ENCODE results near the gene CRYBG1.

The CRYBG1 gene

GRCh38 chr6:106466211-106466610 is 105.7 kb downstream of the CRYBG1 start:
- no peak for FAIRE-seq

- FAIRE-seq = no peak
Measured at GRCh38 chr6:106468935-106469334, 108.4 kb downstream of the CRYBG1 start.

DNA sequence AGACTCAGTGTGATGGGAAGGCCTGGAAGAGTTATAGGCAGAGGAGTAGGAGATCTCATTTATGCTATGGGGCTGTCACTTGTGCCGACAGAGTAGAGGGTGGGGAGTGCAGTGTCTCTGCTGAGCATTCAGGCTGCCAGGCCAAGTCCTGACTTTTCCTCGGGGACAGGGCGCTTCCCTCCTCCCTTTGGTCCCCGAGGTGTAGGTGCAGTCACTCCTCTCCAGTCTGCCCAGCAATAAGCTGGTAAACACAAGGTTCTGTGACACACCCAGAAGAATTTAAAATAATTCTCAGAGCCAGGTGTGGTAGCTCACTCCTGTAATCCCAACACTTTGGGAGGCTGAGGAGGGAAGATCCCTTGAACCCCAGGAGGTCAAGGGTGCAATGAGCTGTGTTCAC is 109.4 kb downstream of the CRYBG1 start:
- no peak for FAIRE-seq

- FAIRE-seq = no peak
Measured at GRCh38 chr6:106470316-106470715, 109.8 kb downstream of the CRYBG1 start.

DNA sequence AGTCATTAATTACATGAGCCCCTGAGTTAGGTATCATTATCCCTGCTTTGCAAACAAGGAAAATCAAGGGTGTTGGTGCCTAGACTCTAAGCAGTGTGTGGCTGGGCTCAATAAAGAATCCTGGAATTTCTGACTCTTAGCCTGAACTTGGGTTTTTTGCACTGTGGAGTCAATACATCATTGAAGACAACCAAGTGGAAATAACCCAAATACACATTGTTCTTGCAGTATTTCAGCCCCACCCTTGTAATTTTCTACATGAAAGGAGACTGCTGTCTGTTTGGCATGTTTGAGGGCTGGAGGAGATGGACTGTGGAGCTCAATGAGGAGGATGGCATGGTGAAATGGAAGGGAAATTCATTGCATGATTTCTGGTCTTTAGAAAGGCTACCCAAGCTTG is 110.3 kb downstream of the CRYBG1 start:
- no peak for FAIRE-seq

DNA sequence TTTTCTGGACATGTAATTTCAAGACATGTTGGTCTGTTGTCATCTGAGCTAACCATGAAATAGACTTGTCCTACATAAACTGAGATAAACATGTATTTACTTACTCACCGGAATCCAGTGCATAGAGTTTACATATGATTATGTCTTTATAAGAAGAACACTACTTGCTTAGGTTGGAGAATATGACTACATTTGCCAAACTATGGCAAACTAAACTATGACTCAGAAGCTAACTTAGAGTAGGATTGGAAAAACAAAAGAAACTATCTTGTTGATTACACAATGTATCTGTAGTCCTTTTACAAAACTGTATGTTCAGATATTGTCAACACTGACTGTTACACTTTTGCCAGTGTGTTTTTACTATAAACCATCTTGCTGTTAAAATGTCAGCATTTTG is 113.3 kb downstream of the CRYBG1 start:
- FAIRE-seq = no peak

- no peak for FAIRE-seq
Measured at GRCh38 chr6:106474466-106474865, 113.9 kb downstream of the CRYBG1 start.

DNA sequence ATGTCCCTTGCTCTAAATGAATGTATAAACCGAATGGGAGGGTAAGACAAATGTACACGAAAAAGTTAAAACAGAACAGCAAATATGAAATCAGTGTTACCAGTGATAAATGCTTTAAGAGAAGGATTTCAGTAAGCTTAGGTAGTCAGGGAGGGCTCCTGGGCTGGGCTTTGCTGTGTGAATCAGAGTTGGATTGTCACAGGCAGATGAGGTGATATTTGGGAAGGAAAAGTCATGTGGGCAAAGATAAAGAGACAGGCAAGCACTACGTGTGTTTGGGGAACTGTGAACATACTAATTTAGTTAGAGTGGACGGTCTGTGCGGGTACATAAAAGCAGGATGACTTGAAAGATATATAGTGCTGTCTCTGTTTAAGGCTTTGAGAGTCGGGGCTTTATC is 114.8 kb downstream of the CRYBG1 start:
- no peak for FAIRE-seq

DNA sequence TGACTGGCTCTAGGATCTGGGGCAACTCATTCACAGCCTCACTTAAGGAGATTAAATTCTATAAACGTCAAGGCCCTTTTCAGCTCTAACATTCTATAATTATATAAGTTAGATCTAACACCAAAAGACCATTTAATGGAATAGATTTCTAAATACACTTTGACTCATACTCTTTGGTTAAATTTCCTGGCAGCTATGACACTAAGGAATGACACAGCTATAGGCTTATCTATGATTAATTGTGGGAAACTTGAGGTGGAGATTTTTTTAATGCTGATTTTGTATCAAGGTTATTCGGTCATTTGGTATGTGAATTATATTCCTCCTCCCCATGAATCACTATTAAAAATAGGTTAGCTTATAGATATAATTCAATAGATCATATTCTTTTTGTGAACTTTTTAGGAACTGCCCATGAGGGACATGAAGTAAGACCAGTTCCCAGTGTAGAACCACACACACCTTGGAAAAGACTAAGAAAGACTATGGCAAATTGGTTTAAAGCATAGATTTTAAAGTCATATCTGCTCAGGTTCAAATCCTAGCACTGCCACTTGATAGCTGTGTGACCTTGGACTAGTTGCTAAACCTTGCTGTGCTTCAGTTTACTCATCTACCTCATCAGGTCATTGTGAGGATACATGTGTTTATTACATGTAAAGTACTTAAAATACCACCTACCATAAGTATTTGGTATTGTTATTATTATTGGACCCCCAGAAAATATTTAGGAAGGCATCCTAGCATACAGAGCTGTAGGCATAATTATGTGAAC is 116.0 kb downstream of the CRYBG1 start:
- no peak for FAIRE-seq

- no peak for FAIRE-seq
Measured at GRCh38 chr6:106477146-106477545, 116.6 kb downstream of the CRYBG1 start.

DNA sequence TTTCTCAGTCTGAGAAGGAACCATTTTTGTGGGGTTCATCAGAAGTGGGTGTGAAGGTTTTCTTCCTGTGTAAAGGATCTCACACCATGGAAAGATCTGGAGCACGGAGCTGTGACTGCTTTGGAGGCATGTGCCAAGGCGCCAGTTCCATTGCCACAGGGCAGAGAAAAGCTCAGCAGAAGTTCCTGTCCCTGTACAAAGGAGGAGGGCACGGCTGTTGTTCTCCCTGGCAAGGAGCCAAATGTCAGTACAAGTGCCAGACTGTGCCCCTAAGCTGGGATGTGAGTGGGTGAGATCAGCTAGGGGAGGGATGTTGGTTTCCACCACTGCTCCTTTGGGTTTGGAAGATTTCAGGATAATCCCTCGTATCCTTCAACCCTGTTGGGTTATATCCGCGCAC is 117.3 kb downstream of the CRYBG1 start:
- no peak for FAIRE-seq

DNA sequence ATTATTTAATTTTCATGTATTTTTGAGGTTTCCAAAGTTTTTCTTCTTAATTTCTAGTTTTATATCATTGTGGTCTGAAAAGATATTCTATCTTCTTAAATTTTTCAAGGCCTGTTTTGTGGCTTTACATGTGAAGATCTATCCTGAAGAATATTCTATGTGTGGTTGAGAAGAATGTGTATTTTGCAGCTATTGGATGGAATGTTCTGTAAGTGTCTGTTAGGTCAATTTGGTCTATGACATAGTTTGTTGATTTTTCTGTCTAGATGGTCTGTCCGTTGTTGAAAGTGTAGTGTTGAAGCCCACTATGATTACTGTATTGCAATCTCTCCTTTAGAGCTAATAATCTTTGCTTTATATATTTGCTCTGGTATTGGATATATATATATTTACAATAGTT is 125.7 kb downstream of the CRYBG1 start:
- no peak for FAIRE-seq

DNA sequence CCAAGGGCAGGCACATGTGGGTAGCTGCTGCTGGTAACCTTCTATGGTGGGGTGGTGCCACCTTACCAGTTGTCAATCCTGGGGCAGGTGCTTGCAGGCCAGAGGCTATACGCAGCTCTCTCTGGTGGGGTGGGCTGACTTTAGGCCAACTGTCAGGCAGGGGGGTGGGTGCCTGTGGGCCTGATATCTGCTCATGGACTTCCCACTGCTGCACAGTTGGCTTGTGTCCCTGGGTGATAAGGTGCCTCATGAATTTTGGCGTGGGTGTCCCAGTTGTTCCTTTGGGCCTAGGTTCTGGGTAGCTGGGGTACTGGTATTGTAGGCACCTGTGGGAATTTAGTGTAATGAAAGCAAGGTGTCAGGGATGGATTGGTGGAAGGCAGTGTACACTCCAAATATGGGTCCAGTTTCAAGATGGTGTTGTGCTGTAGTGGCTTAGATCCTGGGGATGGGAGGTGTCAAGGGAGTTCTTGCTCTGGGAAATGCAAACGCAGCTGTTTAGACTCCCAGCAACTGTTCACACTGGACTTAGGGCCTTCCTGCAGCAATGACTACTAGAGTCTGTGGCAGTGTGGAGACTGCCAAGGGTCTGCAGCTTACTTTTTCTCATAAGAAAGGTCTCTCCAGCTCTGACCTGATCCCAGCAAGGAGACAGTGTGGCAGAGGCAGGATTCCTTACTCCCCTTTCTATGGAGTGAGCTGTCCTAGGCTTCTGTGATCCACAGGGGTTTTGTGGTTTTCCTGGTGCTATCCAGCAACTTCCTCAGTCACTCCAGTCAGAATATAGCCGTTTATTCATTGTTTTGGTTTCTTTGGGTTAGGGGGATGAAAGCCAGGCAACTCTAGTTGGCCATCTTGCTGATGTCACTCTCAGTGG is 128.2 kb downstream of the CRYBG1 start:
- no peak for FAIRE-seq

DNA sequence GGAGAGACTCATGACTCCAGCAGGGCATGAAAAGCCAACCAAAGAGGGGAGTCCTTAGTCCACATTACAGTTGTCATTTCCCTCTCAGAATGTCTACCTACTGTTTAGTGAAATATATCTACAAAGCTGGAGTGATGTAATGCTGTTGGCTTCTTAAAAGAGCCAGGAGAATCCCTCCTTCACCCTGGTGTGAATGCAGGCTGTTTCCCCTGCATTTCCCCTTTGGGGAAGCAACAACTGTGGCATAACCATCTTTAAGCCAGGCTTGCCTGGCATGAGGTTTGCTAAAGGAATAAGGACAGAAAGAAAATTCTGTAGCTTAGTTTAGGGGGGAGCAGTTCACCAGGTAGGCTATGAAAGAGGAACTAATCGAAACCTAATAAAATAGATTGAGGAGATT is 129.5 kb downstream of the CRYBG1 start:
- FAIRE-seq = no peak

DNA sequence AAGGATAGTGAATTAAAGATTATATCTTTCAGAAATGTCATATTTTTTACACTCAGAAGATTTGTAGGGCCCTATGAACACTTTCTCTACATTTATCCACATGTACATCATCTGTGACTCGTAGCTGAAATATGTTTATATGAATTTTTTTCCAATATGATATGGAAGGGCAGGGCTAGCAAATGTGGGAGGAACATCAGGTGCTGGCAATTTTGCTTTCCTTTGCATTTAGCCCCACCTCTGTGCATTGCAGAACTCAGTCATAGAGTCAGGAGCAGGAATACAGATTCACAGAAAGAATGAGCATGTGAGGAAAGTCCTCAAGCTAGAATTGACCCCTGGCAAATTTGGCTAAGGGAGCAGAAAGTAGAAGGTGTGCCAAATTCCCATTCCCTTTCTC is 129.9 kb downstream of the CRYBG1 start:
- no peak for FAIRE-seq

GRCh38 chr6:106490974-106491373 is 130.5 kb downstream of the CRYBG1 start:
- no peak for FAIRE-seq

DNA sequence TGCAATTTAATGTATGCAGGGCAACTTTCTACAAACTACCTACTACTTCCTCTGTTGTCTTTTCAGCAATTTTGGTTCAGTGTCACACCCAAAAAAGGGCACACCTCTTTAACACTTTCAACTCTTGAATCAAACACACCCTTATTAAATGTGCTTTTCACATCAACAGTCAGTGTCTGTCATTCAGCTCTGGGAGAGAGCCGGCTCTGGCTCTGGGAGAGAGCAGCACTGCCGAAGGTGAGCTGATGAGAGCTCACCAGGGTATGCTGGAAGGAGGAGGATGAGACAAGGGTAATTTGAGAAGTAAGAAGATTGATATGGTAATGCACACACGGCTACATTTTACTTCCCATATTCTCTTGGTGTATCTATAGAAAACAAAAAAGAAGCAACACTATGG is 134.5 kb downstream of the CRYBG1 start:
- FAIRE-seq = no peak

GRCh38 chr6:106496823-106497222 is 136.3 kb downstream of the CRYBG1 start:
- FAIRE-seq = no peak

GRCh38 chr6:106501960-106502371 is 141.4 kb downstream of the CRYBG1 start:
- no peak for FAIRE-seq

DNA sequence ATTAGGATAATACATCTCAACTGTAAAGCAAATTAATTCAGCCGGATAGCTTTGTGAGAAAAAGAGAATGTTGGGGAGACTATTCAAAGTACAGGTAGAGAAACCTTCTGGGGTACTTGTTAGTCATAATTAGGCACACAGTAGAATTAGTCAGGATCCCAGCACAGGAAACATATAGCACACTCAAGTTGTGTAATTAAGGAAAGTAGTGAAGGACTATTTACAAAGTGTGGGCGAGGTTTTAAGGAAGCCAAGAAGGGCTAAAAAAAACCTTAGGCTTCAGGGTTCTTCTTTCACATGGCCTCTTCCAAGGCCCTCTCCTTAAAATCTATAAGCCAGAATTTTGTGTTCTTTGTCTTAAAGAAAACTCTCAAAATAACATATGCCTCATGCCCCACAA is 142.0 kb downstream of the CRYBG1 start:
- FAIRE-seq = no peak

DNA sequence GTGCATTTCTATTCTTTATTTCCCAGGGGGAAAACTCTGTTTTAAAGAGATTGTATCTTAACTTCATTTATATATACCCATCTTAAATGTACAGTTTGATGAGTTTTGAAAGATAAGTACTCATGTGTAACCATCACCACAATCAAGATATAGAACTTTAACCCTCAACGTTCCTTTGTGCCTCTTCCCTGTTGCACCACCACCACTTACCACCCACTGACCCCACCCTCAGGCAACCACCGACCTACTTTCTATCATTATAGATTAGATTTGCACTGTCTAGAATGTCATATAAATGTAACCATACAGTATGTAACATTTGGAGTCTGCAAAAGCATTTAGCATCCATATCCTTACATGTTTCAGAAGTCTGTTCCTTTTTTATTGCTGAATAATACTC is 147.8 kb downstream of the CRYBG1 start:
- no peak for FAIRE-seq

GRCh38 chr6:106508834-106509233 is 148.3 kb downstream of the CRYBG1 start:
- FAIRE-seq = no peak

DNA sequence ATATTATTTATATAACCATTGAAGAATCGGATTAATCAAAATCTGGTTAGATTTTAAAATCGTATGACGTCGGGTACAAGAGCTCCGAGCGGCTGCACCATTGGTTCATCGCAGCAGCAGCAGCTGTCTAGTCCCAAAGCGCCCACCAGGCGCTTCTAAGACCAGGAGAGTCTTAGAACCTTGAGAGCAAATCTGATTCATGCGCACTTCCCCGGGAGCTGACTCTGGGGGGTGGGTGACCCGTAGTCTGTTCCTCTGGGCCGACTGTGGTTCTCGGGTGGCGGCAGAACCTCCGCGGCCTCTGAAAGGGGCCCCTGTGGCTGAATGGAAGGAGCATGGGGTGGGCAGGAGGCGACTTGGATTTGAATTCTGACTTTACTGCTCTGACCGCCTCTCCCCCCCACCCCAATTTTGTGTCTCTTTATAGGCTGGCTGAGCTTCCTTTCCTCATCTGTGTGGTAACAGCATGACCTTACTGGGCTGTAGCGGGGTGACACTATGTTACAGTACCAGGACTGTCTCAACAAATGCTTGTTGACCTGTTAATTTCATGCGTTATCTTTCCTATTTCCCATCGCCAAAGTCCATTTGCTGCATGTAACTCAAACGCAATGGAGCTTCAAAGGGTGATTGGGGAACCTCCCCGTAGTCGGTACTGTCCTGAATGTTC is 149.0 kb downstream of the CRYBG1 start:
- no peak for FAIRE-seq
